Urinary bladder (tissue), 4 donors: ENCODE results near the gene ZNF532. TPM values are rescaled to one million over a fixed set of nuclear protein-coding genes. Genes with fewer than 3 reads are reported as not detected.

Experiments used
- DNase-seq: peaks from one replicate; pipeline ENCODE4 v3.0.0-alpha.2; 2015; ENCODE audit errors: extremely low spot score
- H3K27ac ChIP-seq: one replicate; pipeline ENCODE4 v1.5.1; 2013; ENCODE audit warnings: low read depth, mild to moderate bottlenecking, moderate library complexity
- H3K36me3 ChIP-seq: one replicate; pipeline ENCODE4 v1.6.1; 2013; ENCODE audit warnings: mild to moderate bottlenecking, moderate library complexity; ENCODE audit not compliant: insufficient read depth
- H3K4me1 ChIP-seq: one replicate; pipeline ENCODE4 v1.6.1; 2013; ENCODE audit warnings: mild to moderate bottlenecking, moderate library complexity; ENCODE audit not compliant: insufficient read depth
- H3K4me3 ChIP-seq: one replicate; pipeline ENCODE4 v1.5.1; 2013; ENCODE audit warnings: low read depth, low read length
- WGBS: extraction: QIAGEN DNeasy Blood & Tissue Kit; methylation state at CpG from one replicate; pipeline ENCODE4 v1.1.7; 2013; 5-methylcytosine and 5-hydroxymethylcytosine counted together
- polyA plus RNA-seq: library from polyadenylated mRNA; stranded (reverse); fragments of 200-250 nt; gene quantifications from one replicate; pipeline ENCODE4 v1.2.3, GENCODE V29; 2013
- total RNA-seq: library from RNA; depleted of rRNA; stranded (reverse); fragments of >200 nt; gene quantifications from one replicate; pipeline ENCODE4 v1.2.3, GENCODE V29; 2014
- donor health status: healthy with polysubstance abuse.
- donor health status: healthy.

The ZNF532 gene
- total and polyA plus RNA-seq, 2 donors = 53.8 to 105 TPM

DNA sequence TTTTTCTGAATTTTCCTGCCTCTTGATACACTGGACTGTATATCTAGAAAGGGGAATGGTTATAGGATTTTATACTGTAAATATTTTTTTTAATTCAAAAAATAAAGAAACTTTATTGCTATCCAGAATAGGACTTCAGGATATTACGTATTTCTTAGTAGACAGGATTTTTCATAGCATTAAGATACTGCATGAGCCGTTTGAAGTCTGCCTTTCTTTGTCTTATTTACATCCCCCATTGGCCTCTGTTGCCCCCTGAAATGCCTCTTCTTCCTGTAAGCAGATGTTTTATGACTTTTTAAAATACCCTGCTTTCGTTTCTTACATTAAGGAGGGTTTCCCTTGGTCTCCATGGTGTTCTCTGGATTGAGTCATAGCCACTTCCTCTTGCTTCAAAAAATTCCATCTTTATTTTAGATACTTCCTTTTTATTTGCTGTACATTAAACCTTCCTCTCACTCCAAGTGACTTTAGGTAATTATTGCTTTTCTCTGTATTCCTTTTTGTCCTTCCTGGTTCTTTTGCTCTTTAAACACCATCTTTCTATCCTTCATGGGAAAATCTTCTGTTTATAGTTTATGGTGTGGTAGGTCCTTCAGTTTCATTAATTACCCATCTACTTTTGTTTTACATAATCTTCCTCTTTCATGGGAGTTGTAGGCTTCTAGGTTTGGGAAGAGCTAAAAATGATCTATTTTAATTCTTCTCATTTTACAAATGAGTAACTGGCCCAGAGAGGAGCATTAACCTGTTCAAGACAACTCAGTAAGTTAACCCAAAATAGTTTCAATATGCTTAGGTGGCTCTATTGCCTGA lies 72.6 kb downstream of the ZNF532 start:
- H3K27ac ChIP-seq = no peak overlapping the region
- peaks cover 1% of the 10 kb centered on the region for H3K36me3 ChIP-seq
- WGBS = 63% methylated on average over 3 of the region's 3 CpGs
- H3K4me1 ChIP-seq = no peaks in the 10 kb centered on the region
- H3K4me3 ChIP-seq = no peak overlapping the region
- no peak for DNase-seq

DNA sequence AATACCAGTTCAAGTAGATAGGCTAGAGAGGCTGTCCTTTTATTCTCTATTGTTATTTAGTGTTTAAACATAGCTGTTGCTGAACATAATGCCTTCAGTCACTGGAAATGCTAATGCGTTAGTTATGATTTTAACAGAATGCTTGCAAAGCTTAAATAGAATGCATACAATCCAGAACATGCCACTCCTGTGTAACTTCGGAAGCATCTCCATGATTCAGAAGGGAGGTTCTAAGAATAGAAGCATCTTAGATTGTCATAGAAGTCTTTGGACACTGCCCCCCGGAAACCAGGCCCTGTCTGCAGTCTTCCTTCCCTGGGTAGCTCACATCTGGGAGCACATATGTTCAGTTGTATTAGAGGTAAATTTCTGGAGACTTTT lies 73.2 kb downstream of the ZNF532 start:
- Histone ChIP-seq H3K4me1 (no peaks in the 10 kb centered on the region), H3K27ac (no peak overlapping the region), H3K36me3 (peaks cover 1% of the 10 kb centered on the region), H3K4me3 (no peak overlapping the region)
- DNase-seq = no peak
- WGBS = 71% methylated on average over 3 of the region's 3 CpGs

DNA sequence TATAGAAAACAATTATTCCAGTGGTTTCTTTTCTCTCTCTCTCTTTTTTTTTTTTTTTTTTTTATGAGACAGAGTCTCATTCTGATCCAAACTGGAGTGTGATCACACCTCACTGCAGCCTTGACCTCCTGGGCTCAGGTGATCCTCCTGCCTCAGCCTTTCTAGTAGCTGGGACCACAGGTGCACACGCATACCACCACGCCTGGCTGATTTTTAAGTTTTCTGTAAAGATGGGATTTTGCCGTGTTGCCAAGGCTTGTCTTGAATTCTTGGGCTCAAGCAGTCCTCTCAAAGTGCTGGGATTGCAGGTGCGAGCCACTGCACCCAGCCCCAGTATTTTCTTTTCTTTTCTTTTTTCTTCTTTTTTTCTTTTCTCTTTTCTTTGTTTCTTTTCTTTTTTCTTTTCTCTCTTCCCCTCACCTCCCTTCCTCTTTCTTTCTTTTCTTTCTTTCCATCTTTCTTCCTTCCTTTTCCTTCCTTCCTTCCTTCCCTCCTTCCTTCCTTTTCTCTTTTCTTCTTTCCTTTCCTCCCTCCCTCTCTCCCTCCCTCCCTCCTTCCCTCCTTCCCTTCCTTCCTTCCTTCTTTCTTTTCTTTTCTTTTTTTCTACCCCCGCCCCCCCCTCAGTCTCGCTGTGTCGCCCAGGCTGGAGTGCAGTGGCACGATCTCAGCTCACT lies 76.9 kb downstream of the ZNF532 start:
- Histone ChIP-seq H3K27ac (no peak overlapping the region), H3K4me1 (no peaks in the 10 kb centered on the region), H3K36me3 (peaks cover 3% of the 10 kb centered on the region), H3K4me3 (no peak overlapping the region)
- no peak for DNase-seq
- 97% methylated on average over 8 of the region's 8 CpGs for WGBS

DNA sequence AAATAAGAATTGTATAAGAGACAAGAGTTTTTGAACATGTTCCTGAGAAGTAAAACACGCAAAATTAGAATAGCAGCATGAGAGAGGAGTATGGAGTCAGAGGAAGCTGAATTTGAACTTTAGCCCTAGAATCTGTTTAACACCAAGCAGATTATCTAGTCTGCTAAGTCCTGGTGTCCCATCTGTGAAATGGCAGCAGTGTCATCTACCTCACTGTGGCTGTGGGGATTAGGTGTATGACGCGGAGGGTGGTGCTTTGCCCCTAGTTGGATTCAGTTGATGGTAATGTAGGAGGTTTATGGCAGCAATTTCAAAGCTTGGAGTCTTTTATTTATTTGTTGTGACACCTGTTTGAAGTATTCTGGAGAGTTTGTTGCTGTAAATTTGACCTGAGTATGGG lies 79.2 kb downstream of the ZNF532 start:
- Histone ChIP-seq H3K4me3 (no peak overlapping the region), H3K4me1 (no peaks in the 10 kb centered on the region), H3K36me3 (peaks cover 3% of the 10 kb centered on the region), H3K27ac (no peak overlapping the region)
- DNase-seq = no peak
- 59% methylated on average over 3 of the region's 3 CpGs for WGBS

- Histone ChIP-seq H3K36me3 (peaks cover 1% of the 10 kb centered on the region), H3K4me3 (no peak overlapping the region), H3K4me1 (no peaks in the 10 kb centered on the region), H3K27ac (no peak overlapping the region)
- WGBS = 93% methylated on average over 7 of the region's 7 CpGs
- DNase-seq = no peak
These were observed 82.6 kb downstream of the ZNF532 start for GRCh38 chr18:58947136-58947732.

GRCh38 chr18:58949031-58949430 lies 84.4 kb downstream of the ZNF532 start:
- no peak overlapping the region for H3K27ac ChIP-seq
- no peak for DNase-seq
- no peaks in the 10 kb centered on the region for H3K4me1 ChIP-seq
- H3K4me3 ChIP-seq = no peak overlapping the region
- H3K36me3 ChIP-seq = no peaks in the 10 kb centered on the region
- 88% methylated on average over 1 of the region's 1 CpG for WGBS

DNA sequence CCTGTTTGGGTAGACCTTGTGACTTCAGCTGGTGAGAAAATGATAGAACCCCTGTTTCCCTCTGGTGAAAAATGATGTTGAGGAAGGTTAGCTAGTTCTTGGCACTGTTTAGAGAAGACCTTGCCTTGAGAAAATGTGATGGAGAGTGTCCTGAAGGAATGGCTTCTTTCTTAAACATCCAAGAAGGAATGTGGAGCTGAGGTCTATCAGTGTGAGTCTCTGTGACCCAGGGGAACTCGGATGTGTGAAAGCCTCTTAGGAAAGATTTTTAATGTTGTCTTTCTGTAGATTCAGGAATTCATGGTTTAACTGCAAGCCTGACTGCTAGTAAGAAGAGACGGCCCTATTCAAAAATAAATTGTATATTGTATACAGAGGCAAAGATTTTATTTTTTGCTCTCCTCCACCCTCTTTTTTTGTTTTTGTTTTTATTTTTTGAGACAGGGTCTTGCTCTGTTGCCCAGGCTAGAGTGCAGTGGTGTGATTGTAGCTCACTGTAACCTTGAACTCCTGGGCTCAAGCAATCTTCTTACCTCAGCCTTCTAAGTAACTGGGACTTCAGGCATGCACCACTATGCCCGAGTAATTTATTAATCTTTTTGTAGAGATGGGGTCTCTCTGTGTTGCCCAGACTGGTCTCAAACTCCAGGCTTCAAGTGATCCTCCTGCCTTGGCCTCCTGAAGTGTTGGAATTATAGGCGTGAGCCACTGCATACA lies 87.5 kb downstream of the ZNF532 start:
- Histone ChIP-seq H3K4me3 (no peak overlapping the region), H3K36me3 (no peaks in the 10 kb centered on the region), H3K27ac (no peak overlapping the region), H3K4me1 (peaks cover 2% of the 10 kb centered on the region)
- DNase-seq = no peak
- 90% methylated on average over 4 of the region's 4 CpGs for WGBS

DNA sequence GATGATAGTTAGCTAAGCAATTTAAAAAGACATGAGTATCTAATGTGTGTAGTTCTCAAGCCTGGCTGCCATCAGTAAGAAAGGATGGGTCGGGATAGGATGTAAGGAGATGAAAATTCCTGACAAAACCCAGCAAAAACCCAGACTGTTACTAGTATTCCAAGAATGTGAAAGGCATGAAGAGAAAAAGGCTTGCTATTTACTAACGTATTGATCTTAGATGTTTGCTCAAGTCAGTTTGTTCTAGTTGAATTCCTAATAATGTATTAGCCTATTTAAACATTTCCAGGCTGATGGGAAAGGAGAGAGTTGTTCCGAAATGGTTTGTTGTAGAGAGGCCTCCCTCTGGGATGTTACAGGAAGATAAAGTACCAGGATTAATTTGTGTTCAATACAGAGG lies 88.2 kb downstream of the ZNF532 start:
- 76% methylated on average over 3 of the region's 3 CpGs for WGBS
- Histone ChIP-seq H3K27ac (no peak overlapping the region), H3K36me3 (no peaks in the 10 kb centered on the region), H3K4me1 (peaks cover 2% of the 10 kb centered on the region), H3K4me3 (no peak overlapping the region)
- no peak for DNase-seq

GRCh38 chr18:58953627-58954026 lies 89.0 kb downstream of the ZNF532 start:
- no peak overlapping the region for H3K4me3 ChIP-seq
- H3K4me1 ChIP-seq = peaks cover 2% of the 10 kb centered on the region
- H3K36me3 ChIP-seq = no peaks in the 10 kb centered on the region
- no peak for DNase-seq
- H3K27ac ChIP-seq = no peak overlapping the region
- WGBS = 60% methylated on average over 3 of the region's 3 CpGs

GRCh38 chr18:58955001-58955400 lies 90.3 kb downstream of the ZNF532 start:
- no peak for DNase-seq
- no peak overlapping the region for H3K27ac ChIP-seq
- 95% methylated on average over 6 of the region's 6 CpGs for WGBS
- no peaks in the 10 kb centered on the region for H3K36me3 ChIP-seq
- peaks cover 2% of the 10 kb centered on the region for H3K4me1 ChIP-seq
- H3K4me3 ChIP-seq = no peak overlapping the region

DNA sequence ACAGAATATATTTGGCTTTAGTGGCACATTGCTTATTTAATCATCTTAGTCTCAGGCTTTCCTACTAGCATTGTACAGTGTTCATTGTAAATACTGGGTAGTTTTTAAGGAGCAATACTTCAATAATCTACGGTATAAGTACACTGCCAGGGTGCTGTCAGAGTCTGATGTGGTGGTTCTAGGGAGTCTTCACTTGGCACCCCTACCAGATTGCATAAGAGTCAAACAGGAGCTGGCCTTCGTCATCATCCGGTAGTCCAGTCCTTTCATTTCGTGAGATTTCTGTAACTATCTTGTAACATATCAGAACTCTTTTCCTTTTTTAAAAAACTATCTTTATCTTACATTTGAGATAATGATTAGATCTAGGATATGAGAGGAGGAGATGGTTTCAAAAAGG lies 91.1 kb downstream of the ZNF532 start:
- H3K4me3 ChIP-seq = no peak overlapping the region
- no peak for DNase-seq
- H3K36me3 ChIP-seq = no peaks in the 10 kb centered on the region
- peaks cover 2% of the 10 kb centered on the region for H3K4me1 ChIP-seq
- H3K27ac ChIP-seq = no peak overlapping the region
- 80% methylated on average over 4 of the region's 4 CpGs for WGBS

DNA sequence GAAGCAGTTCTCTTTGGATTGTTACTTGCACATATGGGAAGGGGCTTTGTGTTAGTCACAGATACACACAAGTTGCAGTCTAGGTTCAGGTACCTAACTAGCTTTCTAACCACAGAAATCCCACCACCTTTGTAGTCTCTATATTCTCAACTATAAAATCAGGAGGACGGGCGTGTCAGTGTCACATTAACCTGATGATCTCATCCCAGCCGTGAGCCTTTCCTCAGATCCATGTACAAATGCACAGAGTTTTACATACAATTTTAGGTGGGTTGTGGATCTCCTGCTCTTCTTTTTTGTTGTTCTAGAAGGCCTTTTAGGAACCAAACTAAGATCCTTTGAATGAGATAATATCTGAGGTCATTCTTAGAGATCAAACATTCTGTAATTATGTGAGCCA lies 94.0 kb downstream of the ZNF532 start:
- Histone ChIP-seq H3K27ac (no peak overlapping the region), H3K4me1 (peaks cover 2% of the 10 kb centered on the region), H3K4me3 (no peak overlapping the region), H3K36me3 (peaks cover 4% of the 10 kb centered on the region)
- 89% methylated on average over 3 of the region's 3 CpGs for WGBS
- no peak for DNase-seq

GRCh38 chr18:58960508-58960907 lies 95.8 kb downstream of the ZNF532 start:
- Histone ChIP-seq H3K36me3 (peaks cover 4% of the 10 kb centered on the region), H3K27ac (no peak overlapping the region), H3K4me1 (peaks cover 2% of the 10 kb centered on the region), H3K4me3 (no peak overlapping the region)
- no peak for DNase-seq
- 49% methylated on average over 1 of the region's 1 CpG for WGBS
